Memory B cell (primary cell): ENCODE results near the gene SEC61A2.
"Not testable (repeated sequence)": the region's sequence is repeated elsewhere in the genome, so short reads cannot be mapped to it uniquely, and the experiment has no call there.

ENCODE experiments used
- ATAC-seq: fragments of 150-1000 bp; cut with Tn5 transposase; 2 replicates; pipeline ENCODE4 v1.10.0; 2021; ENCODE audit warnings: low read depth, mild to moderate bottlenecking, moderate library complexity
- DNase-seq, 2 donors: peaks; one replicate each; pipeline ENCODE4 v3.0.0; 2022; ENCODE audit warnings: low spot score in 2 of 2
- H3K27ac Mint-ChIP-seq: one replicate; pipeline ENCODE4 v1.8.0; 2022; ENCODE audit warnings: mild to moderate bottlenecking, moderate library complexity, mixed read lengths
- H3K27me3 Mint-ChIP-seq: one replicate; pipeline ENCODE4 v1.8.0; 2022; ENCODE audit warnings: mixed read lengths
- H3K36me3 Mint-ChIP-seq: one replicate; pipeline ENCODE4 v1.8.0; 2022; ENCODE audit warnings: mild to moderate bottlenecking, mixed read lengths
- H3K4me1 Mint-ChIP-seq: one replicate; pipeline ENCODE4 v1.8.0; 2022; ENCODE audit warnings: mixed read lengths
- H3K4me3 Mint-ChIP-seq: one replicate; pipeline ENCODE4 v1.8.0; 2022; ENCODE audit warnings: mild to moderate bottlenecking, moderate library complexity, mixed read lengths
- H3K9me3 Mint-ChIP-seq: one replicate; pipeline ENCODE4 v1.8.0; 2022; ENCODE audit warnings: mixed read lengths

SEC61A2 gene

GRCh38 chr10:12129222-12130111 is at the start of gene SEC61A2:
TSS of gene SEC61A2 (plus strand) at chr10:12129677. CDS start at chr10:12129788, 111 bp downstream.
- Mint-ChIP-seq H3K4me3 (peak within 1 kb of the TSS; percentile 90), H3K9me3 (no peaks in the 10 kb centered on the region), H3K27me3 (no peaks in the 10 kb centered on the region), H3K36me3 (peaks cover 7% of the 10 kb centered on the region), H3K4me1 (peaks cover 9% of the 10 kb centered on the region), H3K27ac (peak within 1 kb of the TSS; percentile 95)
- ATAC-seq, result peak; percentile 85
- peak; percentile 99 to 100 for DNase-seq

GRCh38 chr10:12081470-12081869 is 48.0 kb upstream of the SEC61A2 start:
- no peak overlapping the region for H3K4me3 Mint-ChIP-seq
- no peak overlapping the region for H3K27ac Mint-ChIP-seq
- no peaks in the 10 kb centered on the region for H3K9me3 Mint-ChIP-seq
- ATAC-seq, result no peak
- no peak for DNase-seq
- peaks cover 8% of the 10 kb centered on the region for H3K36me3 Mint-ChIP-seq
- H3K27me3 Mint-ChIP-seq, result no peaks in the 10 kb centered on the region
- H3K4me1 Mint-ChIP-seq, result peaks cover 17% of the 10 kb centered on the region

DNA sequence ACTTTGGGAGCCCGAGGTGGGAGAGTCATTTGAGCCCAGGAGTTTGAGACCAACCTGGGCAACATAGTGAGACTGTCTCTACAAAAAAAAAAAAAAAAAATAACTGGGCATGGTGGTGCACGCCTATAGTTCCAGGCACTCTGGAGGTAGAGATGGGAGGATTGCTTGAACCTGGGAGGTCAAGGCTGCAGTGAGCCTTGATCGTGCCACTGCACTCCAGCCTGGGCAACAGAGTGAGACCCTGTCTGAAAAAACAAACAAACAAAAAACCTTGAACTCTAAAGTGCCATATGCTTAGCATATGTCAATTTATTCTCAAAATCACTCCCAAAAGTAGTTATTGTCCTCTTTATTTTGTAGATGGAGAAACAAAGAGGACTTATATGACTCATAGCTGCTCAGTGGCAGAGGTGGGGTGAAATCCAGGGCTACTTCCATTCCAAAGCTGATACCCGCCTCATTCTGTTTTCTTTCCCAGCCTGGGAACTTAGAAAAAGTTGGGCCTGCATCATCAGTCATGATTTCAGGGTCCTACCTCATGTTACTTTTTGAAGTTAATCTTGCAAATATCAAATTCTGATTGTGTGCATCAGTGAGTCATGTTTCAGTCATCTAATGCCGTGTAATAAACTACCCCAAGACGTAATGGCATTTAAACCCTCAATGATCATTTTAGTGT is 47.5 kb upstream of the SEC61A2 start:
- Mint-ChIP-seq H3K27me3 (no peaks in the 10 kb centered on the region), H3K9me3 (no peaks in the 10 kb centered on the region), H3K4me3 (no peak overlapping the region), H3K27ac (no peak overlapping the region), H3K36me3 (peaks cover 12% of the 10 kb centered on the region), H3K4me1 (peaks cover 17% of the 10 kb centered on the region)
- DNase-seq, result no peak
- no peak for ATAC-seq

GRCh38 chr10:12088919-12089318 is 40.6 kb upstream of the SEC61A2 start:
- Mint-ChIP-seq H3K36me3 (peaks cover 30% of the 10 kb centered on the region), H3K4me1 (peaks cover 3% of the 10 kb centered on the region), H3K27ac (peak overlapping the region; percentile 14), H3K4me3 (no peak overlapping the region), H3K27me3 (no peaks in the 10 kb centered on the region), H3K9me3 (no peaks in the 10 kb centered on the region)
- ATAC-seq (no peak), DNase-seq (no peak)

GRCh38 chr10:12091421-12091820 is 38.1 kb upstream of the SEC61A2 start:
- DNase-seq (no peak), ATAC-seq (no peak)
- no peaks in the 10 kb centered on the region for H3K9me3 Mint-ChIP-seq
- H3K27ac Mint-ChIP-seq, result peak overlapping the region; percentile 55
- no peaks in the 10 kb centered on the region for H3K27me3 Mint-ChIP-seq
- peaks cover 32% of the 10 kb centered on the region for H3K36me3 Mint-ChIP-seq
- no peak overlapping the region for H3K4me3 Mint-ChIP-seq
- peaks cover 3% of the 10 kb centered on the region for H3K4me1 Mint-ChIP-seq

DNA sequence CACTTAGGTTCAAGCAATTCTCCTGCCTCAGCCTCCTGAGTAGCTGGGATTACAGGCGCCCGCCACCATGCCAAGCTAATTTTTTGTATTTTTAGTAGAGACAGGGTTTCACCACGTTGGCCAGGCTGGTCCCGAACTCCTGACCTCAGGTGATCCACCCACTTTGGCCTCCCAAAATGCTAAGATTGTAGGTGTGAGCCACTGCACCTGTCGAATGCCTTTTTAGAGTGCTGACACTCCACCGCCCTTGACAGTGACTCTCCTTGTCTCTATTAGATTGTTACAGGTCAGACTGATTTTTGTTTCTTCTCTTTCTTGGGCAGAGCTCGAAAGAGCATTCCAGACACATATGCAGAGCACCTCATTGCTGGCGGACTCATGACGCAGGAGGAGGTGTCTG is 32.1 kb upstream of the SEC61A2 start:
- not testable (repeated sequence) for H3K4me1 Mint-ChIP-seq, H3K4me3 Mint-ChIP-seq, H3K9me3 Mint-ChIP-seq, H3K27me3 Mint-ChIP-seq, H3K27ac Mint-ChIP-seq, ATAC-seq, DNase-seq
- H3K36me3 Mint-ChIP-seq, result peaks cover 23% of the 10 kb centered on the region

DNA sequence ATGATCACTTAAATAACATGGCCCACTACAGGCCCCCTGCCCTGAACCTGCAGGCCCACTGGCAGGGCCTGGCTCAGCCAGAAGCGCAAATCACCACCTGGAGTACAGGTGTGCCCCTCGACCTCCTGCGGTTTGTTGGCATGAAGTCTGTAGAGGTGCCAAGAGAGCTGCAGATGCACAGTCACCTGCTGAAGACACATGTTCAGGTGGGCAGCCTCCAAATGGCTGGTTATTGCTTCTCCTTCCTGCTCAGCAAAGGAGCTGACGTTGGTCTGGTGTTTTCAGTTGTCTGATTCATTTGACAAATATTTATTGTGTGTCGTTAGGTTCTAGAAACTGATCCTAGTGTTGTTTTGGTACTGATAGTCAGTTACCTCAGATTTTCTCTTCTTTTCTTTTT is 31.7 kb upstream of the SEC61A2 start:
- no peaks in the 10 kb centered on the region for H3K4me1 Mint-ChIP-seq
- no peaks in the 10 kb centered on the region for H3K9me3 Mint-ChIP-seq
- no peak for ATAC-seq
- peaks cover 23% of the 10 kb centered on the region for H3K36me3 Mint-ChIP-seq
- DNase-seq, result no peak
- H3K4me3 Mint-ChIP-seq, result no peak overlapping the region
- no peaks in the 10 kb centered on the region for H3K27me3 Mint-ChIP-seq
- no peak overlapping the region for H3K27ac Mint-ChIP-seq

DNA sequence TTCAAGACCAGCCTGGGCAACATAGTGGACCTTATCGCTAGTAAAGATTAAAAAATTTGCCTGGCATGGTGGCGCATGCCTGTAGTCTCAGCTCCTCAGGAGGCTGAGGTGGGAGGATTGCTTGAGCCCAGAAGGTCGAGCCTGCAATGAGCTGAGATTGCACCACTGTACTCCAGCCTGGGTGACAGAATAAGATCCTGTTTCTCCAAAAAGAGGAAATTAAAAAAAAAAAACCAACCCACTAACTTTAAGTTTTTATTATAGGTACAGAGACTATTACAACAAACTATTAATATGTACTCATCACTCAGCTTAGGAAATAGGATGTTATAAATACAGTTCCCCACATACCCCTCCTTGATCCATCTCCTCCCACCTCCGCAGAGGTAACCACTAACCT is 30.5 kb upstream of the SEC61A2 start:
- Mint-ChIP-seq H3K27me3 (no peaks in the 10 kb centered on the region), H3K4me1 (no peaks in the 10 kb centered on the region), H3K4me3 (no peak overlapping the region), H3K36me3 (peaks cover 29% of the 10 kb centered on the region), H3K9me3 (no peaks in the 10 kb centered on the region), H3K27ac (no peak overlapping the region)
- DNase-seq (no peak), ATAC-seq (no peak)

GRCh38 chr10:12103802-12104201 is 25.7 kb upstream of the SEC61A2 start:
- Mint-ChIP-seq H3K36me3 (peaks cover 38% of the 10 kb centered on the region), H3K27ac (peak overlapping the region; percentile 53), H3K4me1 (no peaks in the 10 kb centered on the region), H3K4me3 (no peak overlapping the region), H3K27me3 (no peaks in the 10 kb centered on the region), H3K9me3 (no peaks in the 10 kb centered on the region)
- DNase-seq, result no peak
- ATAC-seq, result no peak

- ATAC-seq, result no peak
- Mint-ChIP-seq H3K27ac (no peak overlapping the region), H3K36me3 (peaks cover 32% of the 10 kb centered on the region)
These were observed 21.7 kb upstream of the SEC61A2 start for GRCh38 chr10:12107781-12108180.

DNA sequence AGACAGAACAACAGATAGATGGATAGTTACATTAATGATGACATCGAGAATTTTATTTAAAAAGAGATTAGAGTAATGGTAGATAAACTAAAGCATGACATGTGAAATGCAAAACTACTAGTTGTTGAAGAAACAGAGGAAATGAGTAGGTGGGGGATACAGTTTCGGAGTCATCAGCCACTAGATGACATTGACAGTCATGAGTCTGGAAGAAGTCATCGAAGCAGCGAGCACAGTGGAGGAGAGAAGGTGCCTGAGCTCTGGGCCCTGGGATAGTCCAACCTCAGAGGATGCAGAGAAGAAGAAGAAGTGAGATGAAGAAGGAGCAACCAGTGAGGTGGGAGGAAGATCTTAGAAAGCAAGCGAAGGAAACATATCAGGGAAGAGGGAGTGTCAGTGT is 20.2 kb upstream of the SEC61A2 start:
- no peak for ATAC-seq
- H3K27me3 Mint-ChIP-seq, result no peaks in the 10 kb centered on the region

More at GRCh38 chr10:12107781-12108180, 21.7 kb upstream of the SEC61A2 start:
- DNase-seq, result no peak
- Mint-ChIP-seq H3K9me3 (no peaks in the 10 kb centered on the region), H3K27me3 (no peaks in the 10 kb centered on the region), H3K4me3 (no peak overlapping the region), H3K4me1 (peaks cover 14% of the 10 kb centered on the region)

DNA sequence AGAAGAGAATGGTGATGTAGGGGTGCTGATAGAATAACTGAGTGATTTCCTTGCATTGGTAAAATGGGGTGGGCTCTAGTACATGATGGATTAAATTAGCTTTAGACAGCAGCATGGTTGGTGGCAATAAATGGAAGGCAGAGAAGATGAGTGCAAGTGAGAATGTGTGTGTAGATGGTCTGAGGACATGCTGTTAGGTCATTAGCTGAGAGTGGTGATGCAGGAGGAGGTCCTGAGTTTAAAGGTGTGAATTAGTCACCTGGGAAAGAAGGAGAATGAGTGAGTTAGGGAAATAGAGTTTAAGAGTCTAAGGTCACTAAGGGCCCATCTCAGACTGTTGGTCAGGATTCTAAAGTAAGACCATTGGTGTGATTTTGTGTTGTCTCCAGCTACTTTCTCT is 17.9 kb upstream of the SEC61A2 start:
- Mint-ChIP-seq H3K27ac (peak overlapping the region; percentile 39), H3K36me3 (peaks cover 19% of the 10 kb centered on the region)

More for the DNA sequence above, 20.2 kb upstream of the SEC61A2 start:
- Mint-ChIP-seq H3K36me3 (peaks cover 27% of the 10 kb centered on the region), H3K9me3 (no peaks in the 10 kb centered on the region), H3K27ac (peak overlapping the region; percentile 13), H3K4me1 (peaks cover 18% of the 10 kb centered on the region), H3K4me3 (no peak overlapping the region)
- no peak for DNase-seq

DNA sequence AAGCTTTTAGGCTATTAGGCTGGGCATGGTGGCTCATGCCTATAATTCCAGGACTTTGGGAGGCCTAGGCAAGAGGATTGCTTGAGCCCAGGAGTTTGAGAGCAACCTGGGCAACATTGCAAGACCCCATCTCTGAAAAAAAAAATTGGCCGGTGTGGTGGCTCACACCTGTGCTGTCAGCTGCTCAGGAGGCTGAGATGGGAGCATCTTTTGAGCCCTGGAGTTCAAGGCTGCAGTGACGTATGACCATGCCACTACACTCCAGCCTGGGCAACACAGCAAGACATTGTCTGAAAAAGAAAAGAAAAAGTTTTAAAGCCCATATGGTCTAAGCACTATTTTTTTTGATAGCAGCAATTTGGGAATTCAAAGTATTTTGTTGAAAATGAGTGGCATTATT is 15.8 kb upstream of the SEC61A2 start:
- DNase-seq (no peak), ATAC-seq (no peak)
- Mint-ChIP-seq H3K27me3 (no peaks in the 10 kb centered on the region), H3K36me3 (peaks cover 17% of the 10 kb centered on the region), H3K4me3 (no peak overlapping the region), H3K9me3 (no peaks in the 10 kb centered on the region), H3K4me1 (peaks cover 18% of the 10 kb centered on the region), H3K27ac (no peak overlapping the region)

More for the DNA sequence above, 17.9 kb upstream of the SEC61A2 start:
- Mint-ChIP-seq H3K9me3 (no peaks in the 10 kb centered on the region), H3K4me1 (peaks cover 18% of the 10 kb centered on the region), H3K4me3 (no peak overlapping the region), H3K27me3 (no peaks in the 10 kb centered on the region)
- DNase-seq (no peak), ATAC-seq (no peak)

DNA sequence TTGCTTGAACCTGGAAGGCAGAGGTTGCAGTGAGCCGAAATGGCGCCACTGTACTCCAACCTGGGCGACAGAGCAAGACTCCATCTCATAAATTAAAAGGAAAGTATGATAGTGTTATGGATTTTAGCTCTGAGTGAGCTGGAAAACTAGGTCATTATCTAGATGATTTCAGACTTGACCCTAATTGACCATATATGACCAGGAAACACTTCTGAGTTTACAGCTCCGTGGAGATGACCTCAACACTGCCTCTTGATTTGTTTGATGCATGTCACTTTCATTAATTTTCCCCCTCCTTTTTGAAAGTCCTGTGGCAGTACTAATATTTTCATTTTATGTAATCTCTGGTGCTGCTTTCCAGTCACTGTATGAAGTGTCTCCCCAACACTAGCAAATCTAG is 7.8 kb upstream of the SEC61A2 start:
- H3K27ac Mint-ChIP-seq, result peak overlapping the region; percentile 100
- H3K27me3 Mint-ChIP-seq, result no peaks in the 10 kb centered on the region
- peaks cover 22% of the 10 kb centered on the region for H3K4me1 Mint-ChIP-seq
- H3K4me3 Mint-ChIP-seq, result peak overlapping the region; percentile 21
- ATAC-seq (no peak), DNase-seq (no peak)
- H3K9me3 Mint-ChIP-seq, result no peaks in the 10 kb centered on the region
- peaks cover 29% of the 10 kb centered on the region for H3K36me3 Mint-ChIP-seq
